Fibroblast of skin of right quadriceps (primary cell): ENCODE data around the gene TNS3.

Source experiments
- DNase-seq: peaks from one replicate; pipeline ENCODE4 v3.0.0-alpha.2; 2013

TNS3 gene

GRCh38 chr7:47357361-47357760 is 224.6 kb downstream of the TNS3 start:
- no peak for DNase-seq

GRCh38 chr7:47356261-47356660 is 225.7 kb downstream of the TNS3 start:
- DNase-seq = no peak

GRCh38 chr7:47355684-47356083 is 226.2 kb downstream of the TNS3 start:
- no peak for DNase-seq

- no peak for DNase-seq
These were observed 226.9 kb downstream of the TNS3 start for GRCh38 chr7:47354831-47355541.

GRCh38 chr7:47354071-47354470 is 227.8 kb downstream of the TNS3 start:
- DNase-seq = no peak

- no peak for DNase-seq
These were observed 229.4 kb downstream of the TNS3 start for GRCh38 chr7:47352394-47352968.

GRCh38 chr7:47351233-47352154 is 230.4 kb downstream of the TNS3 start:
- DNase-seq = no peak

- no peak for DNase-seq
These were observed 231.5 kb downstream of the TNS3 start for GRCh38 chr7:47350425-47350824.

GRCh38 chr7:47349401-47349800 is 232.5 kb downstream of the TNS3 start:
- no peak for DNase-seq

- no peak for DNase-seq
These were observed 234.0 kb downstream of the TNS3 start for GRCh38 chr7:47347816-47348385.

GRCh38 chr7:47347346-47347745 is 234.6 kb downstream of the TNS3 start:
- DNase-seq = no peak

GRCh38 chr7:47346377-47346914 is 235.5 kb downstream of the TNS3 start:
- no peak for DNase-seq

- no peak for DNase-seq
These were observed 236.0 kb downstream of the TNS3 start for GRCh38 chr7:47345857-47346298.

GRCh38 chr7:47344171-47344955 is 237.5 kb downstream of the TNS3 start:
- DNase-seq = no peak

- no peak for DNase-seq
These were observed 238.9 kb downstream of the TNS3 start for GRCh38 chr7:47343061-47343455.

- DNase-seq = no peak
These were observed 239.4 kb downstream of the TNS3 start for GRCh38 chr7:47342296-47343060.

- no peak for DNase-seq
These were observed 241.4 kb downstream of the TNS3 start for GRCh38 chr7:47340517-47340916.

- peak; percentile 37 for DNase-seq
These were observed 243.9 kb downstream of the TNS3 start for GRCh38 chr7:47338026-47338425.

GRCh38 chr7:47337531-47337930 is 244.4 kb downstream of the TNS3 start:
- DNase-seq = no peak

GRCh38 chr7:47336472-47337425 is 245.2 kb downstream of the TNS3 start:
- DNase-seq = no peak
